ENCODE results near the gene GDF11.

The GDF11 gene

GRCh38 chr12:55723516-55724225, 19.3 kb upstream of the GDF11 start:
- DNase-seq (ENCODE audit: low read depth), result no peak

- no peak for DNase-seq (ENCODE audit: low read depth)
These were observed 18.5 kb upstream of the GDF11 start for GRCh38 chr12:55724226-55724939.

- DNase-seq (ENCODE audit: low read depth), result no peak
These were observed 18.0 kb upstream of the GDF11 start for GRCh38 chr12:55724940-55725309.

- no peak for DNase-seq (ENCODE audit: low read depth)
These were observed 17.4 kb upstream of the GDF11 start for GRCh38 chr12:55725556-55725955.

- no peak for DNase-seq (ENCODE audit: low read depth)
These were observed 16.0 kb upstream of the GDF11 start for GRCh38 chr12:55726971-55727370.

- no peak for DNase-seq (ENCODE audit: low read depth)
These were observed 15.2 kb upstream of the GDF11 start for GRCh38 chr12:55727643-55728185.

- DNase-seq (ENCODE audit: low read depth), result no peak
These were observed 14.6 kb upstream of the GDF11 start for GRCh38 chr12:55728186-55728938.

GRCh38 chr12:55728939-55729818, 13.7 kb upstream of the GDF11 start, which contains the start of gene CD63:
Gene CD63, minus strand, starts transcription at chr12:55729009. Its CDS starts 668 bp downstream, at chr12:55728341.
- peak; percentile 58 for DNase-seq (ENCODE audit: low read depth)

GRCh38 chr12:55729819-55730818, 12.8 kb upstream of the GDF11 start:
- DNase-seq (ENCODE audit: low read depth), result no peak

GRCh38 chr12:55732288-55732687, 10.6 kb upstream of the GDF11 start:
- no peak for DNase-seq (ENCODE audit: low read depth)

- DNase-seq (ENCODE audit: low read depth), result no peak
These were observed 9.8 kb upstream of the GDF11 start for GRCh38 chr12:55733021-55733555.

- DNase-seq (ENCODE audit: low read depth), result no peak
These were observed 9.1 kb upstream of the GDF11 start for GRCh38 chr12:55733858-55734257.

- no peak for DNase-seq (ENCODE audit: low read depth)
These were observed 8.3 kb upstream of the GDF11 start for GRCh38 chr12:55734595-55734994.

- no peak for DNase-seq (ENCODE audit: low read depth)
These were observed 6.8 kb upstream of the GDF11 start for GRCh38 chr12:55736076-55736475.

- no peak for DNase-seq (ENCODE audit: low read depth)
These were observed 5.9 kb upstream of the GDF11 start for GRCh38 chr12:55736780-55737580.

GRCh38 chr12:55737581-55738122, 5.3 kb upstream of the GDF11 start:
- DNase-seq (ENCODE audit: low read depth), result no peak

GRCh38 chr12:55738123-55739024, 4.5 kb upstream of the GDF11 start:
- peak; percentile 65 for DNase-seq (ENCODE audit: low read depth)

- DNase-seq (ENCODE audit: low read depth), result no peak
These were observed 3.9 kb upstream of the GDF11 start for GRCh38 chr12:55739025-55739378.
